Heart right ventricle (tissue), 16 donors: ENCODE data around the gene C1orf94. TPM values are rescaled to one million over a fixed set of nuclear protein-coding genes. Genes with fewer than 3 reads are reported as not detected.

Experiments used
- ATAC-seq, 8 donors: fragments of 200-7000 bp; cut with Tn5 transposase; one replicate each; pipeline ENCODE4 v1.9.1; 2020; ENCODE audit warnings: mild to moderate bottlenecking in 8 of 8, moderate library complexity in 8 of 8, moderate number of reproducible peaks in 1 of 8
- DNase-seq, 2 donors: peaks; one replicate each; pipeline ENCODE4 v3.0.0-alpha.2; 2020
- H3K27ac ChIP-seq, 10 donors: fragments of 200-600 bp; sonication (generic) in 2 of 10; one replicate each; pipeline versions ENCODE4 v1.5.0 to v1.8.0; 2020 to 2022; ENCODE audit warnings: mild to moderate bottlenecking in 3 of 10
- H3K27me3 ChIP-seq, 7 donors: fragments of 200-600 bp; one replicate each; pipeline ENCODE4 v1.8.0; 2021 to 2022; ENCODE audit warnings: mild to moderate bottlenecking in 2 of 7
- H3K36me3 ChIP-seq, 9 donors: fragments of 200-600 bp; sonication (generic) in 1 of 9; one replicate each; pipeline versions ENCODE4 v1.5.0 to v1.8.0; 2020 to 2022; ENCODE audit warnings: mild to moderate bottlenecking in 2 of 9
- H3K4me1 ChIP-seq, 9 donors: fragments of 200-600 bp; sonication (generic) in 1 of 9; one replicate each; pipeline versions ENCODE4 v1.5.0 to v1.8.0; 2020 to 2022; ENCODE audit warnings: mild to moderate bottlenecking in 4 of 9
- H3K4me3 ChIP-seq, 10 donors: fragments of 200-600 bp; sonication (generic) in 2 of 10; one replicate each; pipeline versions ENCODE4 v1.5.0 to v1.8.0; 2020 to 2022; ENCODE audit warnings: mild to moderate bottlenecking in 7 of 10, moderate library complexity in 2 of 10
- H3K9me3 ChIP-seq, 11 donors: fragments of 200-600 bp in 10 of 11; sonication (generic) in 2 of 11; one replicate each; pipeline versions ENCODE4 v1.5.0 to v1.8.0; 2013 to 2022; ENCODE audit warnings: mild to moderate bottlenecking in 2 of 11, control low read depth in 1 of 11, moderate library complexity in 1 of 11
- WGBS, 2 donors: extraction: QIAGEN DNeasy Blood & Tissue Kit; methylation state at CpG; one replicate each; pipeline ENCODE4 v1.1.7; 2013; ENCODE audit warnings: inconsistent platforms in 1 of 2; 5-methylcytosine and 5-hydroxymethylcytosine counted together
- intact Hi-C, 10 donors: fragments of 100-400 bp; cut with DNase I; formaldehyde crosslinking; loops; one replicate each; pipeline versions ENCODE4 v1.11.1 to v1.14.2; 2022
- polyA plus RNA-seq, 2 donors: library from polyadenylated mRNA; stranded (reverse); fragments of 200-250 nt; gene quantifications; one replicate each; pipeline ENCODE4 v1.2.3, GENCODE V29; 2013
- total RNA-seq, 10 donors: library from RNA; stranded (reverse); fragmentation: NEBNext Ultra II Directional in 3 of 10; extraction: Animal tissue kit (Norgen Biotek cat#: 25700) in 3 of 10; gene quantifications; one replicate each; pipeline versions ENCODE4 v1.2.1 to v1.2.4, GENCODE V29; 2021 to 2023
- TF ChIP-seq, protein P1 (sequence below), 9 donors: fragments of 200-600 bp; sonication (generic) in 2 of 9; IDR thresholded peaks; one replicate each; pipeline versions ENCODE4 v1.5.0 to v1.8.0; 2021 to 2022; ENCODE audit warnings: antibody characterized with exemption in 9 of 9, mild to moderate bottlenecking in 5 of 9, moderate library complexity in 1 of 9
- donor health status: Arrhythmogenic right ventricular cardiomyopathy.
- donor health status: ischemic (EF 13 %, LVEDD 7.1; RV severe dilation, severe dysfunction).
- donor health status: healthy with polysubstance abuse.
- donor health status: DM: no; HTN: yes; CAD: no.
- donor health status: DM: no; HTN: no; CAD: no.
- donor health status: ischemic (EF 25% LVEDD 6.9; RV normal size, moderate dysfunction).
- donor health status: ischemic (EF 25% LVEDD 5.7; RV mildly dilated, moderate dysfunction).
- donor health status: healthy.
- donor health status: DM: yes; HTN: yes; CAD: no.
- donor health status: Ischemic cardiomyopathy.
- donor health status: ischemic (EF 35%, LVEDD 5.7; RV mildly dilated, moderate dysfunction).
- donor health status: nonischemic (EF 11% LVEDD 7.7; RV severe dilation, severe dysfunction).
- donor health status: DM: yes; HTN: yes; CAD: no.
- donor health status: PGD.
- donor health status: ischemic (EF 29% LVEDD 5.4; RV normal size, mild dysfunction).
- donor health status: nonischemic (EF 23%, LVEDD 6.1; RV moderate dilation, normal function).

Gene C1orf94
- total and polyA plus RNA-seq, 12 donors: 0.01 to 0.11 TPM; not detected in 10

DNA sequence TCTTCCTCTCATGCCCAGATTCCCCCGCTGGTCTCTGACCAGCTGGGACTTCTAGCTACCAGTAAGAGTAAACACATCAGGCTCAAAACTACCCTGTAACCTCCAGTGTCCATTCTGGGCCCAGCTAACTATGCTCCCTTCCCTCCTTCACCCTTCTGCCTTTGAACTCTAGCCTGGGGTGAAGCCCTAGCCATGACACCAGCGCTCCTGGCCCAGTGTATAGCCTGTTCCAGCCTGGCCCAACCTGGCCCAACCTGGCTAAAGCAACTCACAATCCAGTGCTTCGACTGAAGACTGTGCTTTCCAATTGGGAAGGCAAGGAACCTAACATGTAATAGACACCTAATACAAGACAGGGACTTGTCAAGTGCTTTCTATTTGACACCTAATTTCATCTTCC is 39.3 kb upstream of the C1orf94 start:
- ATAC-seq (no peak), DNase-seq (no peak)
- TF ChIP-seq, protein P1, sequence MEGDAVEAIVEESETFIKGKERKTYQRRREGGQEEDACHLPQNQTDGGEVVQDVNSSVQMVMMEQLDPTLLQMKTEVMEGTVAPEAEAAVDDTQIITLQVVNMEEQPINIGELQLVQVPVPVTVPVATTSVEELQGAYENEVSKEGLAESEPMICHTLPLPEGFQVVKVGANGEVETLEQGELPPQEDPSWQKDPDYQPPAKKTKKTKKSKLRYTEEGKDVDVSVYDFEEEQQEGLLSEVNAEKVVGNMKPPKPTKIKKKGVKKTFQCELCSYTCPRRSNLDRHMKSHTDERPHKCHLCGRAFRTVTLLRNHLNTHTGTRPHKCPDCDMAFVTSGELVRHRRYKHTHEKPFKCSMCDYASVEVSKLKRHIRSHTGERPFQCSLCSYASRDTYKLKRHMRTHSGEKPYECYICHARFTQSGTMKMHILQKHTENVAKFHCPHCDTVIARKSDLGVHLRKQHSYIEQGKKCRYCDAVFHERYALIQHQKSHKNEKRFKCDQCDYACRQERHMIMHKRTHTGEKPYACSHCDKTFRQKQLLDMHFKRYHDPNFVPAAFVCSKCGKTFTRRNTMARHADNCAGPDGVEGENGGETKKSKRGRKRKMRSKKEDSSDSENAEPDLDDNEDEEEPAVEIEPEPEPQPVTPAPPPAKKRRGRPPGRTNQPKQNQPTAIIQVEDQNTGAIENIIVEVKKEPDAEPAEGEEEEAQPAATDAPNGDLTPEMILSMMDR (IDR thresholded peaks at IDR 0.05): no peak
- WGBS, 2 donors: 63 to 74% methylated on average over 3 of the region's 3 CpGs
- H3K4me1 ChIP-seq: no peaks in the 10 kb centered on the region
- no peaks in the 10 kb centered on the region for H3K36me3 ChIP-seq
- H3K27ac ChIP-seq: no peak overlapping the region
- no peaks in the 10 kb centered on the region for H3K9me3 ChIP-seq
- H3K4me3 ChIP-seq: no peak overlapping the region
- H3K27me3 ChIP-seq: peaks cover 0 to 6% (median 0%) of the 10 kb centered on the region in 7 donors
- intact Hi-C loops: no loop called here

DNA sequence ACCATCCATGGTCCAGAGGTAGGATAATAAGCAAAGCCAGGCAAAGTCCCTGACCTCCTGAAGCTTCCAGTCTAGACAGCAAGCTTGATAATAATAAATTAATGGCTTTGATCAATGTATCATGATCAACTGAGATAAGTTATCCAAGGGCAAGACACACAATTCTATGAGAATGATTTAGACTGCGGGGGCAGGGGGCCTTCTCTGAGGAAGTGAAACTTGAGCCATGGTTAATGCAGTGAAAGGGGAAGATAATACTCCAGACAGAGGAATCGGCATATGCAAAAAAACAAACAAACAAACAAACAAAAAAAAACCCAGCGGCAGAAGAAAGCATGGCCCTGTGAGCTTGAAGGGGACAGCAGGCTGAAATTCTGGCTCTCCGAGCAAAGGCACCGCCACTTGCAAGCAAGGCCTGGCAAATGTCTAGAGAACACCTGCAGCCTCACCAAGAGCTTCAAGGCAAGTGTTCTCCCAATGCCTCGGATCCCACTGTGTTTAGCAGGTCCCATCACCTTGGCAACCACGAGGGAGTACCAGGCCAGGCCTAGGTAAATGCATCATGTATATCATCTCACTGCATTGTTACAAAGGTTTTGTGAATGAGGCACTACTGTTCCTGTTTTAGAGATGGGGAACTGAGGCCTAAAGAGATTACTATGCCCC is 36.6 kb upstream of the C1orf94 start:
- Histone ChIP-seq H3K36me3 (no peaks in the 10 kb centered on the region), H3K27me3 (peaks cover 0 to 19% (median 5%) of the 10 kb centered on the region in 7 donors), H3K9me3 (no peaks in the 10 kb centered on the region), H3K4me1 (no peaks in the 10 kb centered on the region), H3K4me3 (no peak overlapping the region), H3K27ac (no peak overlapping the region)
- WGBS, 2 donors: 50 to 60% methylated on average over 7 of the region's 7 CpGs
- TF ChIP-seq, protein P1 (IDR thresholded peaks at IDR 0.05): no peak
- DNase-seq (no peak), ATAC-seq (no peak)
- intact Hi-C loops: no loop called here

DNA sequence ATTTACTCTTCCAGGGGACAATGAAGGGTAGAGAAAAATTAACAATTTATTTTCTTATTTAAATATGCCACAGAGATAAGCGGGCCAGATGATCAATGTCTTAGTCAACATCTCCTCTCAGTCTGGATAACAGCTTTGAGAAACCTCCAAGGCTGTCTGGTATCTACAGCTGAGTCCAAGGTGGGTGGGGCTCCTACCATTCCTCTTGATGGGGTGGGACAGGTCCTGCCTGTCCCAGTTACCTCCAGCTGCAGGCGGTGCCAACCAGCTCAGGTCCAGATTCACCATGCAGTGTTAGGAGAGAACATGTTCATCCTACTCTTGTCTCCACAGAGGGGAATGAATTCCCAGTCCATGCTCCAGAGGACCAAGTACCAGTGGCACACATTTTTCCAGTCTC is 32.7 kb upstream of the C1orf94 start:
- Histone ChIP-seq H3K9me3 (no peaks in the 10 kb centered on the region), H3K27ac (no peak overlapping the region), H3K4me3 (no peak overlapping the region), H3K4me1 (no peaks in the 10 kb centered on the region), H3K27me3 (peaks cover 0 to 39% (median 6%) of the 10 kb centered on the region in 7 donors), H3K36me3 (no peaks in the 10 kb centered on the region)
- WGBS, 2 donors: 83 to 84% methylated on average over 2 of the region's 2 CpGs
- no peak for DNase-seq
- no peak for ATAC-seq
- TF ChIP-seq, protein P1 (IDR thresholded peaks at IDR 0.05): no peak
- intact Hi-C loops: no loop called here

DNA sequence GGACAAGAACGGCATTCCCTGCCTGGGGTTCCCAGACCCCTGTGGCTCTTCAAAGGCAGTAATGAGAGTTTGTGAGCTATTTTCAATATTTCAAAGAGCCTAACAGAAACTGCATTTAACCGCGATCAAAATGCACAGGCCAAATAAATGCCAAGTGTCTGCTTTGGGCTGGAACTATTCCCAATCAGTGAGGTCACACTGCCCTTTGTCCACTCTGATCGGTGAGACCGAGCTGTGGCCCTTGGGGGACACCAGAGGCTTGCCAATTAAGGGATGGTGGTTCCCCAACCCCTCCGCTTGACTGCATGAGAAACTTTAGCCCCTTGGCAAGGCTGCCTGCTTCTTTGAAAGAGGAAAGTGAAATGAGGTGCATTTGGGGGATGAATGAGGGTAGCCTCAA is 31.9 kb upstream of the C1orf94 start:
- Histone ChIP-seq H3K4me1 (no peaks in the 10 kb centered on the region), H3K9me3 (no peaks in the 10 kb centered on the region), H3K27ac (no peak overlapping the region), H3K4me3 (no peak overlapping the region), H3K27me3 (peaks cover 0 to 41% (median 6%) of the 10 kb centered on the region in 7 donors), H3K36me3 (no peaks in the 10 kb centered on the region)
- intact Hi-C loops: no loop called here
- TF ChIP-seq, protein P1 (IDR thresholded peaks at IDR 0.05): no peak
- ATAC-seq (no peak), DNase-seq (no peak)
- 79 to 82% methylated on average over 6 of the region's 6 CpGs for WGBS, 2 donors
